GM19438 (cell line): Measurements from ENCODE around the gene ARPC1A.
"Not testable (repeated sequence)": the region's sequence is repeated elsewhere in the genome, so short reads cannot be mapped to it uniquely, and the experiment has no call there.

Experiments used
- ATAC-seq: cut with Tn5 transposase; IDR thresholded peaks from one replicate; pipeline ENCODE4 v1.9.1; 2021; ENCODE audit warnings: low read depth; ENCODE audit not compliant: unreplicated experiment

Gene ARPC1A

GRCh38 chr7:99314504-99314903 lies 11.2 kb upstream of the ARPC1A start:
- ATAC-seq: no peak

- ATAC-seq: no peak
Observed at GRCh38 chr7:99320371-99320770, 5.3 kb upstream of the ARPC1A start.

- ATAC-seq: not testable (repeated sequence)
Observed at GRCh38 chr7:99322659-99323058, 3.0 kb upstream of the ARPC1A start.

GRCh38 chr7:99324559-99324958 lies 1.1 kb upstream of the ARPC1A start:
- no peak for ATAC-seq

GRCh38 chr7:99325001-99325493 lies 651 bp upstream of the ARPC1A start:
- no peak for ATAC-seq

GRCh38 chr7:99326408-99326782 lies 697 bp downstream of the ARPC1A start:
- ATAC-seq: no peak

GRCh38 chr7:99330314-99330961 lies 4.7 kb downstream of the ARPC1A start:
- ATAC-seq: not testable (repeated sequence)

GRCh38 chr7:99331002-99331401 lies 5.3 kb downstream of the ARPC1A start:
- ATAC-seq: no peak

- no peak for ATAC-seq
Observed at GRCh38 chr7:99339595-99339994, 13.9 kb downstream of the ARPC1A start.

GRCh38 chr7:99340659-99341058 lies 15.0 kb downstream of the ARPC1A start:
- no peak for ATAC-seq

- no peak for ATAC-seq
Observed at GRCh38 chr7:99344061-99344647, 18.5 kb downstream of the ARPC1A start.

- ATAC-seq: not testable (repeated sequence)
Observed at GRCh38 chr7:99350641-99351040, 24.9 kb downstream of the ARPC1A start.

GRCh38 chr7:99352247-99352646 lies 26.5 kb downstream of the ARPC1A start:
- ATAC-seq: no peak

GRCh38 chr7:99355098-99355497 lies 29.4 kb downstream of the ARPC1A start:
- no peak for ATAC-seq

GRCh38 chr7:99357701-99358490 lies 32.2 kb downstream of the ARPC1A start:
- ATAC-seq: no peak

GRCh38 chr7:99358521-99358920 lies 32.8 kb downstream of the ARPC1A start:
- ATAC-seq: not testable (repeated sequence)

GRCh38 chr7:99359465-99360154 lies 33.9 kb downstream of the ARPC1A start:
- no peak for ATAC-seq

- ATAC-seq: no peak
Observed at GRCh38 chr7:99362801-99363200, 37.1 kb downstream of the ARPC1A start.

- ATAC-seq: no peak
Observed at GRCh38 chr7:99363286-99363685, 37.6 kb downstream of the ARPC1A start.

GRCh38 chr7:99365318-99366141 lies 39.8 kb downstream of the ARPC1A start:
- ATAC-seq: no peak
